ENCODE data around the gene NXN. TPM values are rescaled to one million over a fixed set of nuclear protein-coding genes. Genes with fewer than 3 reads are reported as not detected.
"Not testable (repeated sequence)": the region's sequence is repeated elsewhere in the genome, so short reads cannot be mapped to it uniquely, and the experiment has no call there.

Gene NXN
- total RNA-seq, 4 donors from 2014 or later: 11.3 to 51.6 (median 31.8) TPM

DNA sequence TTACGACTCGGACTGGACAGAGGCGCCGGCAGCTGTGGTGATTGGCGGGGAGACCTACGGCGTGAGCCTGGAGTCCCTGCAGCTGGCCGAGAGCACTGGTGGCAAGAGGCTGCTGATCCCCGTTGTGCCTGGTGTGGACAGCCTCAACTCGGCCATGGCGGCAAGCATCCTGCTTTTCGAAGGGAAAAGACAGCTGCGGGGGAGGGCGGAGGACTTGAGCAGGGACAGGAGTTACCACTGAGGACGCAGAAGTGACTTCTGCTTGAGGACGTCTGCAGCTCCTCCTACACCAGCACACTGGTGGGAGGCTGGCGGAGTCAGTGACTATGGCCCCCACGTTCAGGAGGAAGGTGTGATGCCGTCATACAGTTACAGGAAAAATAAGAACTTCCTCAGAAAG, 187.7 kb downstream of the NXN start:
- no peak for DNase-seq (ENCODE audit: low spot score in 2 of 2)
- TF ChIP-seq POLR2A (IDR thresholded peaks at IDR 0.05): no peak
- TF ChIP-seq, protein P1, sequence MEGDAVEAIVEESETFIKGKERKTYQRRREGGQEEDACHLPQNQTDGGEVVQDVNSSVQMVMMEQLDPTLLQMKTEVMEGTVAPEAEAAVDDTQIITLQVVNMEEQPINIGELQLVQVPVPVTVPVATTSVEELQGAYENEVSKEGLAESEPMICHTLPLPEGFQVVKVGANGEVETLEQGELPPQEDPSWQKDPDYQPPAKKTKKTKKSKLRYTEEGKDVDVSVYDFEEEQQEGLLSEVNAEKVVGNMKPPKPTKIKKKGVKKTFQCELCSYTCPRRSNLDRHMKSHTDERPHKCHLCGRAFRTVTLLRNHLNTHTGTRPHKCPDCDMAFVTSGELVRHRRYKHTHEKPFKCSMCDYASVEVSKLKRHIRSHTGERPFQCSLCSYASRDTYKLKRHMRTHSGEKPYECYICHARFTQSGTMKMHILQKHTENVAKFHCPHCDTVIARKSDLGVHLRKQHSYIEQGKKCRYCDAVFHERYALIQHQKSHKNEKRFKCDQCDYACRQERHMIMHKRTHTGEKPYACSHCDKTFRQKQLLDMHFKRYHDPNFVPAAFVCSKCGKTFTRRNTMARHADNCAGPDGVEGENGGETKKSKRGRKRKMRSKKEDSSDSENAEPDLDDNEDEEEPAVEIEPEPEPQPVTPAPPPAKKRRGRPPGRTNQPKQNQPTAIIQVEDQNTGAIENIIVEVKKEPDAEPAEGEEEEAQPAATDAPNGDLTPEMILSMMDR (IDR thresholded peaks at IDR 0.05): no peak
- intact Hi-C loops (cut with DNase I; ENCODE audit: low total_unique reads): no loop called here
- H3K4me3 ChIP-seq (ENCODE audit: low read depth, poor library complexity, severe bottlenecking): no peak overlapping the region
- 86 to 87% methylated on average over 19 of the region's 19 CpGs for WGBS, 2 donors

DNA sequence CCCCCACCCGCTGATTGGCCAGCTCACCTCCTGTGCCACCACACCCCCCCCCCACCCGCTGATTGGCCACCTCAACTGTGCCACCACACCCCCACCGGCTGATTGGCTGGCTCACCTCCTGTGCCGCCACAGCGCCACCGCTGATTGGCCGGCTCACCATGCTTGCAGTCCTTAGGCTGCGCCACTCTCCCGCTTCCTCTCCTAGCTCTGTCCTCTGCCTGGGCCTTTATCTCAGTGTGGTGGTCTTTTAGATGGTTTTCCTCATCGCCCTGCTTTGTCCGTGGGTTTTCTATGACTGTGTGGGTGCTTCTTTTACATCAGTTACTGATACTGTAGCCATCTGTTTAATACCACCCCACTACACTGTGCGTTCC, 188.7 kb downstream of the NXN start:
- intact Hi-C loops (cut with DNase I; ENCODE audit: low total_unique reads); H3K4me3 ChIP-seq (ENCODE audit: low read depth, poor library complexity, severe bottlenecking); DNase-seq (ENCODE audit: low spot score in 2 of 2): not testable (repeated sequence)
- 53 to 76% methylated on average over 10 to 11 of the region's 12 CpGs for WGBS, 2 donors

DNA sequence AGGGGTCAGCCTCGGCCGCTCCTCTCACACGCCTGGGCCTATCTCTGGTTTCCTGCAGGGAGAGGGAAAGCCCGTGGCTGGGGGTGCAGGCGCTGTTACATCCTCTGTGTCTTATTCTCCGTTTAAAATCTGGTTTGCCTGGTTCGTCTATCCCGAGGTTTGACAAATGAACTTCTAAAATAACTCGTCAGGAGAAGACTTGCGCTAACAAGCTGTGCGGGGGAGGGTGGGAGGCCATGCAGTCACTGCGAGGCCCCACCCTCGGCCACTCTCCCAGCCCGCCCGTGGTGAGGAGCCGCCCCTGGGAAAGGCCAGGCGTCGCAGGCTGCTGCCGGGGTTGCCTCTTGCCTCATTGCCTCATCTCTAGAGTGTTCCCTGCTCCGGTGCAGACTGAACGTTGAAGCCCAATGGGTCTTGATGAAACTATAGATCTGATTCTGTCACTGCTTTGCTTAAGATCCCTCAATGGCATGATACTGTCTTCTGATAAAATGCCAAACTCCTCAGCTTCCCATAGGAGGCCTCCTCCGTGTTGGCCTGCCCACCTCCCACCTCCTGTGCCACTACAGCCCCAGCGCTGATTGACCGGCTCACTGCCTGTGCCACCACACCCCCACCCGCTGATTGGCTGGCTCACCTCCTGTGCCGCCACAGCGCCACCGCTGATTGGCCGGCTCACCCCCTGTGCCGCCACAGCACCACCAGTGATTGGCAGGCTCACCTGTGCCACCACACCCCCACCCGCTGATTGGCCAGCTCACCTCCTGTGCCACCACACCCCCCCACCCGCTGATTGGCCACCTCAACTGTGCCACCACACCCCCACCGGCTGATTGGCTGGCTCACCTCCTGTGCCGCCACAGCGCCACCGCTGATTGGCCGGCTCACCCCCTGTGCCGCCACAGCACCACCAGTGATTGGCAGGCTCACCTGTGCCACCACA, 189.4 kb downstream of the NXN start:
- 50 to 56% methylated on average over 30 to 31 of the region's 38 CpGs for WGBS, 2 donors
- DNase-seq (ENCODE audit: low spot score in 2 of 2): peak in 1 of 2 donors; percentile 76
- H3K4me3 ChIP-seq (ENCODE audit: low read depth, poor library complexity, severe bottlenecking); intact Hi-C loops (cut with DNase I; ENCODE audit: low total_unique reads): not testable (repeated sequence)

DNA sequence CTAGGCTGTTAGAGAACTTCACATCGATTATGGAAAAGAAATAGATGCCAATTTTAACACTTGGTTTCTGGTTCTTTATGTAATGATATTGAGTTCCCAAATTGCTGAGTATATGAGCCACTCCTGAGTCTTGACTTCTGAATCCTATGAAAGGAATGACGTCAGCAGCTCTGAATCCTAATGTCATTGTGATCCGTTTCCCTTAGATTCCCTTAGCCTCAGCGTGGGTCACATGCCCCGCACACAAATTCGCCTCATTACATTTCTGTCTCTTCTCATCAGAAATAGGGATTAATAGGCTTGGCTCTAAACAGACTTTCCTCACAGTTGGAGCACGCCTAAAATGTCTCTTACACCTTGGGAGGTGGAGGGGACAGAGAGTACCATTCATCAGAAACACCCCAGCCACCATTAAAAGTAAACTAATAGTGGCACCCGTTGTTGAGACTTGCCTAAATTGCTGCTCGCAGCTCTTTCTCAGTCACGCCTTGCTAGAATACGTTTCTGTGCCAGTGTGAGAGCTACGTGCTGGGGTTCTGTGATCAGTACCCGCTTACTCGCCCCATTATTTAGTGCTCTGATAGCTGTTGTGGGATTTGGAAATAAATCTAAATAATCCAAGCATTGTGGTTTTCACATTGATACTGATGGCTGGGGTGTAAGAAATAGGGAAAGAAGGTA, 190.3 kb downstream of the NXN start:
- 62 to 66% methylated on average over 14 of the region's 14 CpGs for WGBS, 2 donors
- intact Hi-C loops (cut with DNase I; ENCODE audit: low total_unique reads): no loop called here
- no peak overlapping the region for H3K4me3 ChIP-seq (ENCODE audit: low read depth, poor library complexity, severe bottlenecking)
- no peak for DNase-seq (ENCODE audit: low spot score in 2 of 2)
- TF ChIP-seq POLR2A (IDR thresholded peaks at IDR 0.05): no peak
- TF ChIP-seq, protein P1 (IDR thresholded peaks at IDR 0.05): no peak

DNA sequence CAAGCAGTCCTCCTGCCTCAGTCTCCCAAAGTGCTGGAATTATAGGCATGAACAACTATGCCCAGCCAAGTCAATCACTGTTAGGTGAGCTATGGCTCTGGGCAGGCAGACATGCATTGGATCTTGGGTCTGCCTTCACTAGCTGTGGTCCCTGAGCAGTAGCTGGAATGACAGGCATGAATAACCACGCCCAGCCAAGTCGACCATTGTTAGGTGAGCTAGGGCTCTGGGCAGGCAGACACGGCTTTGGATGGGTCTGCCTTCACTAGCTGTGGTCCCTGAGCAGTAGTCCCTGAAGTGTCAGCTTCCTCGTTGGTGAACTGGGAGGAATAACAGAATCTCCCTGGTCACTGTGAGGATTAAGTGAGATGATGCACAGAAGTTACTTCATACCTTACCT, 191.0 kb downstream of the NXN start:
- WGBS, 2 donors: 76 to 77% methylated on average over 4 of the region's 4 CpGs
- no peak overlapping the region for H3K4me3 ChIP-seq (ENCODE audit: low read depth, poor library complexity, severe bottlenecking)
- intact Hi-C loops (cut with DNase I; ENCODE audit: low total_unique reads): no loop called here
- DNase-seq (ENCODE audit: low spot score in 2 of 2): peak in 1 of 2 donors; percentile 80
- TF ChIP-seq, protein P1 (IDR thresholded peaks at IDR 0.05): no peak
- no peak for TF ChIP-seq POLR2A (IDR thresholded peaks at IDR 0.05)

DNA sequence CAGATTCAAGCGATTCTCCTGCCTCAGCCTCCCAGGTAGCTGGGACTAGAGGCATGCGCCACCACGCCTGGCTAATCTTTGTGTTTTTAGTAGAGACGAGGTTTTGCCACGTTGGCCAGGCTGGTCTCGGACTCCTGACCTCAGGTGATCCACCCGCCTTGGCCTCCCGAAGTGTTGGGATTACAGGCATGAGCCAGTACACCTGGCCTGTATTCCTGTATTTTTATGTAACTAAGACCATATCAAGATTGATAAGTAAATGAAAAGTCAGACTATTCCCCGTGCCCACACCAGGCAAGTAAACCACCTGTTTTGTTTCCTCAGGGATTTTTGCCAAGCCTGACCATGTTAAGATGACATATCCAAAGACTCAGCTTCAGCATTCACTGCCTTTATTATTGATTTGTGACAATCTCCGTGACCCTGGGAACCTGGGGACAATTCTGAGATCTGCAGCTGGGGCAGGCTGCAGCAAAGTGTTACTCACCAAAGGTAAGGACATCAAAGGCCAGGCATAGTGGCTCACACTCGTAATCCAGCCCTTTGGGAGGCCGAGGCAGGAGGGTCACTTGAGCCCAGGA, 191.8 kb downstream of the NXN start:
- TF ChIP-seq, protein P1 (IDR thresholded peaks at IDR 0.05): no peak
- TF ChIP-seq POLR2A (IDR thresholded peaks at IDR 0.05): no peak
- DNase-seq (ENCODE audit: low spot score in 2 of 2): peak in 1 of 2 donors; percentile 65
- H3K4me3 ChIP-seq (ENCODE audit: low read depth, poor library complexity, severe bottlenecking): no peak overlapping the region
- 88 to 93% methylated on average over 12 of the region's 12 CpGs for WGBS, 2 donors
- intact Hi-C loops (cut with DNase I; ENCODE audit: low total_unique reads): no loop called here

DNA sequence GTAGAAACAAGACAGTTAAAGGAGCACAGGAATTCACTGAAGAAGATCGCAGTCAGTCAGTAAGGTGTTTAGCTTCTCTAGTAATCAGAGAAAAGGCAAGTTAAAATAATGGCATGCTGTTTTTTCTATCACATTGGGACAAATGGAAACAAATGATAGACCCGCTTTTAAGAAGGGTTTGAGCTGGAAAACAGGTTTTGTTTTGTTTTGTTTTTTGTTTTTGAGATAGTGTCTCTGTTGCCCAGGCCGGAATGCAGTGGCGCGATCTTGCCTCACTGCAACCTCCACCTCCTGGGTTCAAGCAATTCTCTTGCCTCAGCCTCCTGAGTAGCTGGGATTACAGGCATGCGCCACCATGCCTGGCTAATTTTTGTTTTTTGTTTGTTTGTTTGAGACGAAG, 193.7 kb downstream of the NXN start:
- intact Hi-C loops (cut with DNase I; ENCODE audit: low total_unique reads); DNase-seq (ENCODE audit: low spot score in 2 of 2); H3K4me3 ChIP-seq (ENCODE audit: low read depth, poor library complexity, severe bottlenecking): not testable (repeated sequence)
- WGBS, 2 donors: 94 to 96% methylated on average over 7 of the region's 7 CpGs
